DOHH2 (cell line): Measurements from ENCODE around the gene HIBCH.

Experiments used
- H3F3A ChIP-seq: fragments of 200-600 bp; sonication (generic), shearing (Covaris generic); 2 replicates; pipeline ENCODE4 v1.6.0; 2016; ENCODE audit warnings: antibody characterized with exemption, mild to moderate bottlenecking; ENCODE audit not compliant: control insufficient read depth, insufficient read depth
- H3K27ac ChIP-seq: fragments of 200-600 bp; sonication (generic); 2 replicates; pipeline ENCODE4 v1.5.1; 2014; ENCODE audit warnings: low read depth, mild to moderate bottlenecking, low read length, moderate library complexity
- H3K27me3 ChIP-seq: fragments of 200-600 bp; sonication (generic); 2 replicates; pipeline ENCODE4 v1.6.1; 2014; ENCODE audit warnings: mild to moderate bottlenecking, low read length, mixed read lengths; ENCODE audit not compliant: control insufficient read depth
- H3K36me3 ChIP-seq: fragments of 200-600 bp; sonication (generic); 2 replicates; pipeline ENCODE4 v1.6.1; 2014; ENCODE audit warnings: mild to moderate bottlenecking, low read length, moderate library complexity, mixed read lengths; ENCODE audit not compliant: control insufficient read depth
- H3K4me1 ChIP-seq: fragments of 200-600 bp; sonication (generic); 2 replicates; pipeline ENCODE4 v1.6.1; 2014; ENCODE audit warnings: mild to moderate bottlenecking, low read length, mixed read lengths; ENCODE audit not compliant: control insufficient read depth
- H3K4me2 ChIP-seq: fragments of 200-600 bp; sonication (generic); 2 replicates; pipeline ENCODE4 v1.6.0; 2014; ENCODE audit warnings: mild to moderate bottlenecking, low read length, moderate library complexity
- H3K4me3 ChIP-seq: fragments of 200-600 bp; sonication (generic); 2 replicates; pipeline ENCODE4 v1.5.1; 2014; ENCODE audit warnings: mild to moderate bottlenecking, low read length, mixed read lengths
- H3K79me2 ChIP-seq: fragments of 200-600 bp; sonication (generic); 2 replicates; pipeline ENCODE4 v1.6.1; 2014; ENCODE audit warnings: mild to moderate bottlenecking, low read length, mixed read lengths; ENCODE audit not compliant: control insufficient read depth
- H3K9me2 ChIP-seq: fragments of 200-600 bp; sonication (generic); replicated peaks from 2 replicates; pipeline ENCODE4 v1.6.1; 2014; ENCODE audit warnings: mild to moderate bottlenecking, low read length, mixed read lengths; ENCODE audit not compliant: control insufficient read depth
- H3K9me3 ChIP-seq: fragments of 200-600 bp; sonication (generic); 2 replicates; pipeline ENCODE4 v1.6.1; 2014; ENCODE audit warnings: antibody characterized with exemption, low read length, mixed read lengths; ENCODE audit not compliant: control insufficient read depth, insufficient read depth
- H4K20me1 ChIP-seq: fragments of 200-600 bp; sonication (generic); 2 replicates; pipeline ENCODE4 v1.6.0; 2014; ENCODE audit warnings: low read depth, mild to moderate bottlenecking, antibody characterized with exemption, low read length, moderate library complexity; ENCODE audit not compliant: control insufficient read depth, insufficient read depth
- CTCF ChIP-seq: fragments of 200-600 bp; sonication (generic); IDR thresholded peaks from one replicate; pipeline ENCODE4 v1.5.1; 2014; ENCODE audit warnings: antibody characterized with exemption, mild to moderate bottlenecking, low read depth, low read length; ENCODE audit not compliant: poor library complexity, severe bottlenecking
- EZH2phosphoT487 ChIP-seq: fragments of 200-600 bp; sonication (generic); IDR thresholded peaks from 2 replicates; pipeline ENCODE4 v1.6.1; 2017; ENCODE audit warnings: borderline replicate concordance, mild to moderate bottlenecking, antibody characterized with exemption, low read length, moderate library complexity, mixed read lengths

The HIBCH gene

GRCh38 chr2:190188289-190188688, 131.3 kb downstream of the HIBCH start:
- Histone ChIP-seq H3K27ac (no peak overlapping the region), H3K79me2 (peaks cover 77% of the 10 kb centered on the region), H3F3A (peaks cover 13% of the 10 kb centered on the region)

GRCh38 chr2:190186238-190186637, 133.4 kb downstream of the HIBCH start:
- H3K79me2 ChIP-seq, result peaks cover 77% of the 10 kb centered on the region
- H3K4me1 ChIP-seq, result peaks cover 90% of the 10 kb centered on the region
- peaks cover 18% of the 10 kb centered on the region for H3F3A ChIP-seq
- H3K9me3 ChIP-seq, result no peaks in the 10 kb centered on the region
- H3K4me3 ChIP-seq, result no peak overlapping the region
- no peak overlapping the region for H3K27ac ChIP-seq
- no peaks in the 10 kb centered on the region for H4K20me1 ChIP-seq
- no peaks in the 10 kb centered on the region for H3K9me2 ChIP-seq
- no peaks in the 10 kb centered on the region for H3K27me3 ChIP-seq
- no peak for TF ChIP-seq EZH2phosphoT487
- no peak for TF ChIP-seq CTCF
- H3K36me3 ChIP-seq, result peaks cover 16% of the 10 kb centered on the region; the same call in 1 of the 2 replicates
- H3K4me2 ChIP-seq, result no peak overlapping the region

More at GRCh38 chr2:190188289-190188688, 131.3 kb downstream of the HIBCH start:
- no peaks in the 10 kb centered on the region for H3K27me3 ChIP-seq
- no peaks in the 10 kb centered on the region for H3K9me3 ChIP-seq
- no peak overlapping the region; the same call in 1 of the 2 replicates for H3K4me3 ChIP-seq
- H3K4me2 ChIP-seq, result peak overlapping the region; percentile 49
- no peak for TF ChIP-seq EZH2phosphoT487
- TF ChIP-seq CTCF, result no peak
- H3K36me3 ChIP-seq, result peaks cover 20% of the 10 kb centered on the region; the same call in 1 of the 2 replicates
- H3K9me2 ChIP-seq, result no peaks in the 10 kb centered on the region
- H3K4me1 ChIP-seq, result peaks cover 90% of the 10 kb centered on the region
- H4K20me1 ChIP-seq, result no peaks in the 10 kb centered on the region

- Histone ChIP-seq H3K4me1 (peaks cover 83% of the 10 kb centered on the region), H3K27ac (no peak overlapping the region), H3K27me3 (no peaks in the 10 kb centered on the region), H3K4me2 (no peak overlapping the region), H3K9me2 (no peaks in the 10 kb centered on the region), H3K79me2 (peaks cover 74% of the 10 kb centered on the region), H3K4me3 (no peak overlapping the region), H3F3A (peaks cover 18% of the 10 kb centered on the region), H3K9me3 (no peaks in the 10 kb centered on the region), H3K36me3 (peaks cover 15% of the 10 kb centered on the region; the same call in 1 of the 2 replicates), H4K20me1 (no peaks in the 10 kb centered on the region)
- TF ChIP-seq EZH2phosphoT487 (no peak), CTCF (no peak)
Measured at GRCh38 chr2:190185380-190185779, 134.2 kb downstream of the HIBCH start.
